HS-5 (cell line): ENCODE results near the gene HLA-DQB1.

ENCODE experiments used
- DNase-seq: peaks from one replicate; pipeline ENCODE4 v3.0.0-alpha.2; 2012; ENCODE audit warnings: low read depth

Gene HLA-DQB1

GRCh38 chr6:32625137-32625536 lies 41.3 kb downstream of the HLA-DQB1 start:
- DNase-seq = no peak

GRCh38 chr6:32624565-32624964 lies 41.9 kb downstream of the HLA-DQB1 start:
- no peak for DNase-seq

GRCh38 chr6:32623693-32624092 lies 42.8 kb downstream of the HLA-DQB1 start:
- DNase-seq = no peak

GRCh38 chr6:32622545-32623401 lies 43.7 kb downstream of the HLA-DQB1 start:
- no peak for DNase-seq

- no peak for DNase-seq
These were observed 45.1 kb downstream of the HLA-DQB1 start for GRCh38 chr6:32621372-32621771.

GRCh38 chr6:32617751-32618150 lies 48.7 kb downstream of the HLA-DQB1 start:
- DNase-seq = no peak

- no peak for DNase-seq
These were observed 50.4 kb downstream of the HLA-DQB1 start for GRCh38 chr6:32615885-32616532.

GRCh38 chr6:32614366-32615081 lies 51.9 kb downstream of the HLA-DQB1 start:
- no peak for DNase-seq

- DNase-seq = no peak
These were observed 53.0 kb downstream of the HLA-DQB1 start for GRCh38 chr6:32613475-32613874.

- no peak for DNase-seq
These were observed 55.7 kb downstream of the HLA-DQB1 start for GRCh38 chr6:32610682-32611296.

- DNase-seq = peak; percentile 92
These were observed 56.5 kb downstream of the HLA-DQB1 start for GRCh38 chr6:32609731-32610640.
